Measurements from ENCODE around the gene MFN2. TPM values are rescaled to one million over a fixed set of nuclear protein-coding genes. Genes with fewer than 3 reads are reported as not detected.

MFN2 gene
- polyA plus RNA-seq, 1 of the 3 experiments (the other 2 are of a cell fraction): 43.2 TPM

GRCh38 chr1:11964656-11965055, 15.6 kb upstream of the MFN2 start:
- TF ChIP-seq REST (IDR thresholded peaks at IDR 0.05; ENCODE audit: low read depth, low read length): no peak
- TF ChIP-seq IRF3 (IDR thresholded peaks at IDR 0.05; ENCODE audit: low read depth, low read length): no peak
- TF ChIP-seq ZBTB33 (IDR thresholded peaks at IDR 0.05; ENCODE audit: borderline replicate concordance, low read depth): no peak
- no peak for TF ChIP-seq FOXM1 (IDR thresholded peaks at IDR 0.05; ENCODE audit: low read depth)
- TF ChIP-seq POLR2AphosphoS5 (IDR thresholded peaks at IDR 0.05; ENCODE audit: low read depth, low read length): no peak
- no peak for TF ChIP-seq CHD2 (IDR thresholded peaks at IDR 0.05; ENCODE audit: low read length, partially characterized antibody)
- no peak for TF ChIP-seq TAF1 (IDR thresholded peaks at IDR 0.05; ENCODE audit: borderline replicate concordance, low read depth, low read length)
- TF ChIP-seq TCF12 (IDR thresholded peaks at IDR 0.05): no peak
- TF ChIP-seq USF2 (IDR thresholded peaks at IDR 0.05; ENCODE audit: borderline replicate concordance, low read depth, low read length): no peak
- TF ChIP-seq RFX5 (IDR thresholded peaks at IDR 0.05; ENCODE audit: low read length): no peak
- TF ChIP-seq RXRA (IDR thresholded peaks at IDR 0.05; ENCODE audit: borderline replicate concordance, low read depth): no peak
- no peak for TF ChIP-seq PBX3 (IDR thresholded peaks at IDR 0.05)
- no peak for TF ChIP-seq FOSL2 (IDR thresholded peaks at IDR 0.05; ENCODE audit: borderline replicate concordance, low read depth)
- TF ChIP-seq GATA2 (CRISPR knock-in tag; IDR thresholded peaks at IDR 0.05): no peak
- TF ChIP-seq FOXJ3 (CRISPR knock-in tag; IDR thresholded peaks at IDR 0.05): no peak
- no peak for TF ChIP-seq EZH2phosphoT487 (IDR thresholded peaks at IDR 0.05; ENCODE audit: borderline replicate concordance, low read depth)
- Histone ChIP-seq H3K4me3 (ENCODE audit: low read depth in 2 of 2, low read length in 1 of 2) (no peak overlapping the region), H3K9ac (no peak overlapping the region), H4K20me1 (ENCODE audit: insufficient read depth) (no peaks in the 10 kb centered on the region), H3K36me3 (replicated peaks in 1 of 2; ENCODE audit: control insufficient read depth in 1 of 2, insufficient read depth in 2 of 2, low read length in 1 of 2) (peaks cover 18 to 19% of the 10 kb centered on the region in 2 experiments), H3K27me3 (ENCODE audit: insufficient read depth) (no peaks in the 10 kb centered on the region), H3F3A (replicated peaks; ENCODE audit: insufficient read depth) (no peaks in the 10 kb centered on the region), H3K79me2 (ENCODE audit: insufficient read depth) (no peaks in the 10 kb centered on the region), H3K9me2 (no peaks in the 10 kb centered on the region), H2AFZ (ENCODE audit: low read depth) (no peak overlapping the region), H3K9me3 (no peaks in the 10 kb centered on the region), H3K4me1 (ENCODE audit: control insufficient read depth in 1 of 2, insufficient read depth in 2 of 2, low read depth in 1 of 2, low read length in 1 of 2) (no peaks in the 10 kb centered on the region), H3K4me2 (no peak overlapping the region), H3K27ac (ENCODE audit: low read depth in 2 of 2, low read length in 1 of 2) (no peak overlapping the region)
- WGBS (ENCODE audit: low lambda C conversion rate): 100% methylated on average over 1 of the region's 12 CpGs
- DNase-seq: no peak
- CTCF ChIA-PET: interaction anchor here (1.2 kb wide), 1 partner anchor 13 kb away, joined by 3 read pairs; no protein-coding TSS in a partner anchor
- POLR2A ChIA-PET: interaction anchor here (1.7 kb wide), 1 partner anchor 56 kb away, joined by 4 read pairs; no protein-coding TSS in a partner anchor

Measured in SK-N-SH (cell line).